HepG2 (cell line): ENCODE data around the gene CD3G. TPM values are rescaled to one million over a fixed set of nuclear protein-coding genes. Genes with fewer than 3 reads are reported as not detected.

Experiments
- ATAC-seq: fragments of 200-7000 bp; cut with Tn5 transposase; 3 replicates; pipeline ENCODE4 v1.9.1; 2020; ENCODE audit warnings: mild to moderate bottlenecking, moderate library complexity
- BruUV-seq: library from RNA; stranded (reverse); fragments of 400-500 nt; replicated peaks from 2 replicates; lab custom pipeline; 2021; lab: Mats Ljungman, UMichigan
- CTCF ChIA-PET: fragments of 300-600 bp; formaldehyde crosslinking; extraction: SDS; loops from one replicate; lab custom pipeline; 2021; ENCODE audit warnings: low total read pairs, inconsistent platforms, low intra/inter-chr PET ratio; lab: Yijun Ruan, JAX
- POLR2A ChIA-PET: fragments of 350-600 bp; sonication (Branson Sonifier 250); formaldehyde crosslinking; loops from one replicate; lab custom pipeline; 2020; ENCODE audit warnings: antibody characterized with exemption, inconsistent platforms; lab: Yijun Ruan, JAX
- DNase-seq: peaks from one replicate; pipeline ENCODE4 v3.0.0-alpha.2; 2015; ENCODE audit warnings: low spot score
- FAIRE-seq: peaks from 3 replicates; lab custom pipeline; 2011; peaks lifted over from hg19 to GRCh38; lab: Jason Lieb, UNC
- H2AFZ ChIP-seq: one replicate; pipeline ENCODE4 v1.6.1; 2011; ENCODE audit warnings: low read length, inconsistent platforms
- H3K27ac ChIP-seq: fragments of 300-600 bp; 3 replicates; pipeline ENCODE4 v1.8.0; 2011; ENCODE audit warnings: mixed run types, mild to moderate bottlenecking, mixed read lengths, low read length, inconsistent platforms; ENCODE audit not compliant: insufficient read depth; ENCODE audit errors: extremely low read length
- H3K27me3 ChIP-seq, 2 experiments: fragments of 200-600 bp in 1 of 2; 2 replicates in 1 of 2; 3 replicates in 1 of 2; pipeline versions ENCODE4 v1.6.0 to v1.8.0; 2011; ENCODE audit warnings: low read length in 2 of 2, mild to moderate bottlenecking in 2 of 2, moderate library complexity in 2 of 2, inconsistent platforms in 1 of 2; ENCODE audit not compliant: insufficient read depth in 2 of 2, control insufficient read depth in 1 of 2
- H3K36me3 ChIP-seq, 2 experiments: fragments of 200-600 bp in 1 of 2; replicated peaks in 1 of 2; 2 replicates in 1 of 2; 3 replicates in 1 of 2; pipeline versions ENCODE4 v1.5.1 to v1.8.0; 2011; ENCODE audit warnings: low read length in 2 of 2, inconsistent platforms in 1 of 2; ENCODE audit not compliant: insufficient read depth in 2 of 2, control insufficient read depth in 1 of 2
- H3K4me1 ChIP-seq: 2 replicates; pipeline ENCODE4 v1.5.1; 2012; ENCODE audit warnings: low read length, inconsistent platforms; ENCODE audit not compliant: insufficient read depth
- H3K4me2 ChIP-seq: 2 replicates; pipeline ENCODE4 v1.6.0; 2011; ENCODE audit warnings: low read depth, low read length, inconsistent platforms
- H3K4me3 ChIP-seq, 3 experiments: fragments of 200-600 bp in 1 of 3; sonication (generic), shearing (Covaris generic) in 1 of 3; replicated peaks in 1 of 3; 2 replicates each; pipeline ENCODE4 v1.5.1; 2011 to 2016; ENCODE audit warnings: low read length in 3 of 3, inconsistent platforms in 2 of 3, low read depth in 2 of 3, mild to moderate bottlenecking in 2 of 3, control low read depth in 1 of 3, mixed read lengths in 1 of 3; ENCODE audit not compliant: insufficient read depth in 1 of 3
- H3K79me2 ChIP-seq: one replicate; pipeline ENCODE4 v1.6.1; 2011; ENCODE audit warnings: low read length, inconsistent platforms; ENCODE audit not compliant: insufficient read depth
- H3K9ac ChIP-seq: 2 replicates; pipeline ENCODE4 v1.6.0; 2011; ENCODE audit warnings: mild to moderate bottlenecking, low read depth, low read length, inconsistent platforms; ENCODE audit not compliant: insufficient read depth
- H3K9me3 ChIP-seq: 2 replicates; pipeline ENCODE4 v1.5.1; 2012; ENCODE audit warnings: mild to moderate bottlenecking, low read length
- H4K20me1 ChIP-seq: 2 replicates; pipeline ENCODE4 v1.6.0; 2011; ENCODE audit warnings: inconsistent platforms, mild to moderate bottlenecking, low read length, moderate library complexity; ENCODE audit not compliant: insufficient read depth
- ATF7 ChIP-seq, 2 experiments: fragments of 450-650 bp in 1 of 2; sonication (generic) in 1 of 2; formaldehyde crosslinking in 1 of 2; IDR thresholded peaks; 2 replicates each; pipeline versions ENCODE4 v1.4.0 to v1.6.1; 2016 to 2020; ENCODE audit warnings: antibody characterized with exemption in 1 of 2, mild to moderate bottlenecking in 1 of 2, missing genetic modification reagents in 1 of 2
- BRCA1 ChIP-seq: sonication (generic); formaldehyde crosslinking; IDR thresholded peaks from 2 replicates; pipeline ENCODE4 v1.4.0; 2020; ENCODE audit warnings: missing genetic modification reagents
- DNMT3B ChIP-seq: conservative IDR thresholded peaks from 2 replicates; pipeline ENCODE4 v1.6.1; 2016; ENCODE audit warnings: missing biosample characterization, control low read depth
- IRX3 ChIP-seq: sonication (generic); formaldehyde crosslinking; IDR thresholded peaks from 2 replicates; pipeline ENCODE4 v1.8.1; 2023; ENCODE audit warnings: mild to moderate bottlenecking, low read depth, missing genetic modification reagents, borderline replicate concordance
- MTF2 ChIP-seq: sonication (generic); formaldehyde crosslinking; IDR thresholded peaks from 2 replicates; pipeline ENCODE4 v1.5.0; 2020; ENCODE audit warnings: missing genetic modification reagents, borderline replicate concordance
- PRPF4 ChIP-seq: fragments of 200-400 bp; formaldehyde crosslinking; IDR thresholded peaks from 2 replicates; pipeline ENCODE4 v1.6.1; 2016; ENCODE audit warnings: low read length, low read depth; ENCODE audit not compliant: poor library complexity, severe bottlenecking
- SNAPC2 ChIP-seq: sonication (generic); formaldehyde crosslinking; IDR thresholded peaks from 2 replicates; pipeline ENCODE4 v1.8.1; 2022; ENCODE audit warnings: mild to moderate bottlenecking, missing genetic modification reagents
- ZNF205 ChIP-seq: IDR thresholded peaks from 2 replicates; pipeline ENCODE4 v1.6.1; 2018; ENCODE audit warnings: missing biosample characterization, missing genetic modification reagents
- ZNF235 ChIP-seq: sonication (generic); formaldehyde crosslinking; IDR thresholded peaks from 2 replicates; pipeline ENCODE4 v1.8.1; 2023; ENCODE audit warnings: mild to moderate bottlenecking, missing genetic modification reagents, borderline replicate concordance
- ZNF33B ChIP-seq: sonication (generic); formaldehyde crosslinking; IDR thresholded peaks from 2 replicates; pipeline ENCODE4 v1.5.1; 2020; ENCODE audit warnings: mild to moderate bottlenecking, missing genetic modification reagents
- ZNF550 ChIP-seq: sonication (generic); formaldehyde crosslinking; IDR thresholded peaks from 2 replicates; pipeline ENCODE4 v1.4.0; 2020; ENCODE audit warnings: mild to moderate bottlenecking, missing genetic modification reagents, borderline replicate concordance
- ZNF670 ChIP-seq: sonication (generic); formaldehyde crosslinking; IDR thresholded peaks from 2 replicates; pipeline ENCODE4 v1.8.0; 2022; ENCODE audit warnings: mild to moderate bottlenecking, missing genetic modification reagents, borderline replicate concordance
- WGBS: methylation state at CpG from one replicate; pipeline ENCODE4 v1.1.6; 2017; ENCODE audit warnings: low lambda C conversion rate; 5-methylcytosine and 5-hydroxymethylcytosine counted together
- in situ Hi-C: cut with HindIII; loops from 2 replicates; pipeline ENCODE4 v1.10.0; 2017; ENCODE audit warnings: low pct_unique_long_range_greater_than_20kb; ENCODE audit not compliant: extremely low pct_ligation_motif_present
- intact Hi-C: fragments of 100-400 bp; cut with micrococcal nuclease; formaldehyde crosslinking; loops from one replicate; pipeline ENCODE4 v1.10.0; 2022; ENCODE audit not compliant: unreplicated experiment
- polyA plus RNA-seq, 8 experiments: library from polyadenylated mRNA; depleted of rRNA in 3 of 8; stranded (reverse) in 7 of 8; unstranded in 1 of 8; fragments of >200 nt; fragmentation: Illumina TruSeq in 4 of 8; extraction: Trizol in 4 of 8; gene quantifications; 2 replicates each; pipeline versions ENCODE4 v1.2.1 to v1.2.3, GENCODE V29; 2011 to 2016; ENCODE audit warnings: low read depth in 4 of 8, missing spikeins in 1 of 8, mixed read lengths in 1 of 8; ENCODE audit not compliant: insufficient read depth in 1 of 8
- total RNA-seq, 5 experiments: library from RNA; depleted of rRNA; stranded (reverse); fragments of >200 nt; fragmentation: Illumina TruSeq; extraction: Trizol; gene quantifications; 2 replicates each; pipeline ENCODE4 v1.2.3, GENCODE V29; 2016; ENCODE audit warnings: low read depth in 1 of 5

The CD3G gene
- total and polyA plus RNA-seq, 2 of the 13 experiments (the other 11 are each of a cell fraction or from before 2014, with no cell fraction given), result not detected

GRCh38 chr11:118338637-118339061 is 5.5 kb upstream of the CD3G start (continued):
- no peak for TF ChIP-seq ZNF235 (CRISPR knock-in tag)
- TF ChIP-seq ATF7 (IDR thresholded peaks at IDR 0.05), result no peak
- TF ChIP-seq ATF7 (CRISPR knock-in tag; IDR thresholded peaks at IDR 0.05), result peak; percentile 75
- TF ChIP-seq IRX3 (CRISPR knock-in tag), result no peak
- no peak for TF ChIP-seq BRCA1 (CRISPR knock-in tag)
- no peak for TF ChIP-seq DNMT3B (CRISPR knock-in tag)
- no peak for TF ChIP-seq MTF2 (CRISPR knock-in tag)
- TF ChIP-seq PRPF4, result no peak

- H3K36me3 ChIP-seq, result no peaks in the 10 kb centered on the region
- H3K4me2 ChIP-seq, result no peak overlapping the region
- intact Hi-C loops, result no loop called here
- 33% methylated on average over 5 of the region's 5 CpGs for WGBS
- ChIA-PET POLR2A (no interaction called here), CTCF (no interaction called here)
- no peak overlapping the region for H3K27ac ChIP-seq
- no peak overlapping the region for H3K4me3 ChIP-seq
- FAIRE-seq (no peak), ATAC-seq (no peak), DNase-seq (no peak)
- no peak overlapping the region for H3K9ac ChIP-seq
- no peaks in the 10 kb centered on the region for H4K20me1 ChIP-seq
- no peak overlapping the region for H2AFZ ChIP-seq
- no peaks in the 10 kb centered on the region for H3K9me3 ChIP-seq
- TF ChIP-seq ZNF205 (CRISPR knock-in tag) (no peak), ZNF33B (no peak), ZNF550 (CRISPR knock-in tag) (no peak), SNAPC2 (CRISPR knock-in tag) (no peak), ZNF670 (no peak)
- H3K79me2 ChIP-seq, result no peaks in the 10 kb centered on the region
- BruUV-seq, result no TSS peak
- peaks cover 34% of the 10 kb centered on the region for H3K4me1 ChIP-seq
- peaks cover 3 to 19% of the 10 kb centered on the region in 2 experiments; a peak in 2 of 5 replicates for H3K27me3 ChIP-seq
- in situ Hi-C loops, result no loop called here
Measured at GRCh38 chr11:118339281-118339961, 4.7 kb upstream of the CD3G start.
